Caco-2 (cell line): ENCODE measurements around the gene UBA5. TPM values are rescaled to one million over a fixed set of nuclear protein-coding genes. Genes with fewer than 3 reads are reported as not detected.

ENCODE experiments used
- BruUV-seq: library from RNA; stranded (reverse); fragments of 400-500 nt; replicated peaks from 2 replicates; lab custom pipeline; 2021; lab: Mats Ljungman, UMichigan
- CTCF ChIA-PET: fragments of 300-600 bp; sonication (Branson Sonifier 250); formaldehyde crosslinking; loops from one replicate; lab custom pipeline; 2022; ENCODE audit warnings: antibody characterized with exemption; lab: Charles Lee
- POLR2A ChIA-PET: fragments of 300-600 bp; sonication (Branson Sonifier 250); formaldehyde crosslinking; loops from one replicate; lab custom pipeline; 2022; ENCODE audit warnings: antibody characterized with exemption; lab: Charles Lee
- DNase-seq, 2 experiments: peaks; one replicate each; pipeline versions ENCODE4 v3.0.0 to v3.0.0-alpha.2; 2020 to 2022
- H3K27me3 ChIP-seq: replicated peaks from 2 replicates; pipeline ENCODE4 v1.6.0; 2011; ENCODE audit warnings: low read length; ENCODE audit not compliant: control insufficient read depth, insufficient read depth
- H3K36me3 ChIP-seq: 2 replicates; pipeline ENCODE4 v1.5.1; 2011; ENCODE audit warnings: low read length; ENCODE audit not compliant: control insufficient read depth, insufficient read depth
- H3K4me1 ChIP-seq: fragments of 250-450 bp; sonication (Bioruptor Pico); 2 replicates; pipeline ENCODE4 v1.5.1; 2020; ENCODE audit warnings: mild to moderate bottlenecking
- H3K4me3 ChIP-seq: 2 replicates; pipeline ENCODE4 v1.5.1; 2011; ENCODE audit warnings: low read depth, mild to moderate bottlenecking, control low read depth, low read length
- H3K9me3 ChIP-seq: fragments of 250-450 bp; sonication (Bioruptor Pico); 2 replicates; pipeline ENCODE4 v1.5.1; 2020; ENCODE audit warnings: mild to moderate bottlenecking, moderate library complexity
- H3K27ac Mint-ChIP-seq: one replicate; pipeline ENCODE4 v1.8.0; 2022; ENCODE audit warnings: mixed read lengths; ENCODE audit not compliant: unreplicated experiment
- H3K27me3 Mint-ChIP-seq: one replicate; pipeline ENCODE4 v1.8.0; 2022; ENCODE audit warnings: mixed read lengths; ENCODE audit not compliant: insufficient read depth, unreplicated experiment
- H3K36me3 Mint-ChIP-seq: one replicate; pipeline ENCODE4 v1.8.0; 2022; ENCODE audit warnings: mild to moderate bottlenecking, mixed read lengths; ENCODE audit not compliant: insufficient read depth, unreplicated experiment
- H3K4me1 Mint-ChIP-seq: one replicate; pipeline ENCODE4 v1.8.0; 2022; ENCODE audit warnings: low read depth, mixed read lengths; ENCODE audit not compliant: unreplicated experiment
- H3K4me3 Mint-ChIP-seq: one replicate; pipeline ENCODE4 v1.8.0; 2022; ENCODE audit warnings: mild to moderate bottlenecking, moderate library complexity, mixed read lengths; ENCODE audit not compliant: unreplicated experiment
- H3K9me3 Mint-ChIP-seq: one replicate; pipeline ENCODE4 v1.8.0; 2022; ENCODE audit warnings: mixed read lengths; ENCODE audit not compliant: unreplicated experiment
- CTCF ChIP-seq, 2 experiments: fragments of 200-600 bp in 1 of 2; IDR thresholded peaks; 1 replicate in 1 of 2; 2 replicates in 1 of 2; pipeline versions ENCODE4 v1.5.1 to v1.8.0; 2011 to 2022; ENCODE audit warnings: antibody characterized with exemption in 1 of 2, control low read depth in 1 of 2, inconsistent platforms in 1 of 2, low read depth in 1 of 2, low read length in 1 of 2, mild to moderate bottlenecking in 1 of 2, moderate library complexity in 1 of 2; ENCODE audit not compliant: insufficient read depth in 1 of 2, severe bottlenecking in 1 of 2, unreplicated experiment in 1 of 2
- intact Hi-C: fragments of 100-400 bp; cut with micrococcal nuclease; formaldehyde crosslinking; loops from one replicate; pipeline ENCODE4 v1.10.0; 2022; ENCODE audit not compliant: unreplicated experiment
- total RNA-seq: library from RNA; stranded (reverse); gene quantifications from 2 replicates; pipeline ENCODE4 v1.2.3, GENCODE V29; 2022

The UBA5 gene
- total RNA-seq, 1 experiment from 2014 or later, result 47.6 TPM

GRCh38 chr3:132709761-132710160 lies 49.6 kb downstream of the UBA5 start:
- Histone ChIP-seq H3K36me3 (no peaks in the 10 kb centered on the region), H3K9me3 (no peaks in the 10 kb centered on the region), H3K27me3 (no peaks in the 10 kb centered on the region), H3K4me3 (no peak overlapping the region), H3K4me1 (no peaks in the 10 kb centered on the region)
- BruUV-seq, result no TSS peak
- Mint-ChIP-seq H3K27me3 (no peaks in the 10 kb centered on the region), H3K4me1 (no peaks in the 10 kb centered on the region), H3K27ac (no peak overlapping the region), H3K9me3 (no peaks in the 10 kb centered on the region), H3K36me3 (peaks cover 21% of the 10 kb centered on the region), H3K4me3 (no peak overlapping the region)
- TF ChIP-seq CTCF (IDR thresholded peaks at IDR 0.05; ENCODE audit: insufficient read depth in 1 of 2, low read depth in 1 of 2, low read length in 1 of 2, severe bottlenecking in 1 of 2, unreplicated experiment in 1 of 2), result no peak
- DNase-seq, result no peak
- POLR2A ChIA-PET, result no interaction called here
- intact Hi-C loops, result no loop called here
- CTCF ChIA-PET, result no interaction called here

- TF ChIP-seq CTCF (IDR thresholded peaks at IDR 0.05; ENCODE audit: insufficient read depth in 1 of 2, low read depth in 1 of 2, low read length in 1 of 2, severe bottlenecking in 1 of 2, unreplicated experiment in 1 of 2), result no peak
- no peaks in the 10 kb centered on the region for H3K27me3 ChIP-seq
- no peak for DNase-seq
- no TSS peak for BruUV-seq
- ChIA-PET CTCF (no interaction called here), POLR2A (no interaction called here)
- H3K27ac Mint-ChIP-seq, result no peak overlapping the region
- no peaks in the 10 kb centered on the region for H3K27me3 Mint-ChIP-seq
- no peak overlapping the region for H3K4me3 ChIP-seq
- peaks cover 21% of the 10 kb centered on the region for H3K36me3 Mint-ChIP-seq
- no peaks in the 10 kb centered on the region for H3K36me3 ChIP-seq
- H3K4me1 Mint-ChIP-seq, result no peaks in the 10 kb centered on the region
- H3K4me1 ChIP-seq, result no peaks in the 10 kb centered on the region
- H3K9me3 ChIP-seq, result no peaks in the 10 kb centered on the region
- H3K4me3 Mint-ChIP-seq, result no peak overlapping the region
- no peaks in the 10 kb centered on the region for H3K9me3 Mint-ChIP-seq
- intact Hi-C loops, result no loop called here
Measured at GRCh38 chr3:132710311-132710710, 50.2 kb downstream of the UBA5 start.

- no peaks in the 10 kb centered on the region for H3K4me1 Mint-ChIP-seq
- Histone ChIP-seq H3K36me3 (no peaks in the 10 kb centered on the region), H3K27me3 (no peaks in the 10 kb centered on the region), H3K4me3 (no peak overlapping the region), H3K9me3 (no peaks in the 10 kb centered on the region), H3K4me1 (no peaks in the 10 kb centered on the region)
- no peak for TF ChIP-seq CTCF (IDR thresholded peaks at IDR 0.05; ENCODE audit: insufficient read depth in 1 of 2, low read depth in 1 of 2, low read length in 1 of 2, severe bottlenecking in 1 of 2, unreplicated experiment in 1 of 2)
- no peaks in the 10 kb centered on the region for H3K27me3 Mint-ChIP-seq
- no peaks in the 10 kb centered on the region for H3K9me3 Mint-ChIP-seq
- no TSS peak for BruUV-seq
- ChIA-PET POLR2A (no interaction called here), CTCF (no interaction called here)
- no peak for DNase-seq
- H3K4me3 Mint-ChIP-seq, result no peak overlapping the region
- H3K36me3 Mint-ChIP-seq, result peaks cover 13% of the 10 kb centered on the region
- intact Hi-C loops, result no loop called here
- H3K27ac Mint-ChIP-seq, result no peak overlapping the region
Measured at GRCh38 chr3:132713977-132714727, 54.0 kb downstream of the UBA5 start.
